ENCODE data around the gene STK32C.
A peak's percentile ranks its signal among the peaks of the same experiment; 100 is the strongest.

Gene STK32C

GRCh38 chr10:132176623-132177500 is 130.9 kb downstream of the STK32C start:
- Histone ChIP-seq H3K9ac (ENCODE audit: insufficient read length, low read depth) (no peak overlapping the region), H3K27me3 (ENCODE audit: insufficient read depth, insufficient read length) (peaks cover 22% of the 10 kb centered on the region), H3K4me3 (ENCODE audit: insufficient read length, low read depth) (no peak overlapping the region), H3K4me1 (ENCODE audit: insufficient read depth, insufficient read length) (peaks cover 6% of the 10 kb centered on the region), H3K36me3 (ENCODE audit: insufficient read depth, insufficient read length, low read length) (no peaks in the 10 kb centered on the region), H3K9me3 (ENCODE audit: insufficient read depth, low read length) (no peaks in the 10 kb centered on the region)
- TF ChIP-seq YY1 (IDR thresholded peaks at IDR 0.05; ENCODE audit: insufficient read depth, insufficient read length): no peak
- TF ChIP-seq ZNF274 (IDR thresholded peaks at IDR 0.05; ENCODE audit: low read depth, low read length): no peak
- TF ChIP-seq SUZ12 (IDR thresholded peaks at IDR 0.05; ENCODE audit: extremely low read depth, insufficient read depth, insufficient read length): no peak
- DNase-seq (ENCODE audit: low read depth, low spot score): no peak

- no peak for TF ChIP-seq ZNF274 (IDR thresholded peaks at IDR 0.05; ENCODE audit: low read depth, low read length)
- no peak for TF ChIP-seq SUZ12 (IDR thresholded peaks at IDR 0.05; ENCODE audit: extremely low read depth, insufficient read depth, insufficient read length)
- no peak for TF ChIP-seq YY1 (IDR thresholded peaks at IDR 0.05; ENCODE audit: insufficient read depth, insufficient read length)
- H3K4me3 ChIP-seq (ENCODE audit: insufficient read length, low read depth): peak overlapping the region; percentile 8
- peaks cover 22% of the 10 kb centered on the region for H3K27me3 ChIP-seq (ENCODE audit: insufficient read depth, insufficient read length)
- no peak for DNase-seq (ENCODE audit: low read depth, low spot score)
- peak overlapping the region; percentile 5 for H3K9ac ChIP-seq (ENCODE audit: insufficient read length, low read depth)
- no peaks in the 10 kb centered on the region for H3K36me3 ChIP-seq (ENCODE audit: insufficient read depth, insufficient read length, low read length)
- H3K9me3 ChIP-seq (ENCODE audit: insufficient read depth, low read length): no peaks in the 10 kb centered on the region
- peaks cover 6% of the 10 kb centered on the region for H3K4me1 ChIP-seq (ENCODE audit: insufficient read depth, insufficient read length)
These were observed 131.7 kb downstream of the STK32C start for GRCh38 chr10:132175907-132176581.

- no peaks in the 10 kb centered on the region for H3K36me3 ChIP-seq (ENCODE audit: insufficient read depth, insufficient read length, low read length)
- DNase-seq (ENCODE audit: low read depth, low spot score): no peak
- TF ChIP-seq ZNF274 (IDR thresholded peaks at IDR 0.05; ENCODE audit: low read depth, low read length) (no peak), YY1 (IDR thresholded peaks at IDR 0.05; ENCODE audit: insufficient read depth, insufficient read length) (no peak)
These were observed 132.3 kb downstream of the STK32C start for GRCh38 chr10:132175408-132175807.

GRCh38 chr10:132174237-132174636 is 133.5 kb downstream of the STK32C start:
- no peak for TF ChIP-seq YY1 (IDR thresholded peaks at IDR 0.05; ENCODE audit: insufficient read depth, insufficient read length)
- no peak for TF ChIP-seq ZNF274 (IDR thresholded peaks at IDR 0.05; ENCODE audit: low read depth, low read length)
- TF ChIP-seq SUZ12 (IDR thresholded peaks at IDR 0.05; ENCODE audit: extremely low read depth, insufficient read depth, insufficient read length): no peak
- DNase-seq (ENCODE audit: low read depth, low spot score): no peak
- no peak overlapping the region for H3K4me3 ChIP-seq (ENCODE audit: insufficient read length, low read depth)
- H3K4me1 ChIP-seq (ENCODE audit: insufficient read depth, insufficient read length): peaks cover 6% of the 10 kb centered on the region
- H3K9me3 ChIP-seq (ENCODE audit: insufficient read depth, low read length): no peaks in the 10 kb centered on the region
- no peaks in the 10 kb centered on the region for H3K36me3 ChIP-seq (ENCODE audit: insufficient read depth, insufficient read length, low read length)
- peaks cover 22% of the 10 kb centered on the region for H3K27me3 ChIP-seq (ENCODE audit: insufficient read depth, insufficient read length)
- no peak overlapping the region for H3K9ac ChIP-seq (ENCODE audit: insufficient read length, low read depth)

More at GRCh38 chr10:132175408-132175807, 132.3 kb downstream of the STK32C start:
- H3K4me3 ChIP-seq (ENCODE audit: insufficient read length, low read depth): no peak overlapping the region
- H3K4me1 ChIP-seq (ENCODE audit: insufficient read depth, insufficient read length): peaks cover 6% of the 10 kb centered on the region
- no peaks in the 10 kb centered on the region for H3K9me3 ChIP-seq (ENCODE audit: insufficient read depth, low read length)
- H3K27me3 ChIP-seq (ENCODE audit: insufficient read depth, insufficient read length): peaks cover 22% of the 10 kb centered on the region
- no peak overlapping the region for H3K9ac ChIP-seq (ENCODE audit: insufficient read length, low read depth)

GRCh38 chr10:132173185-132173584 is 134.6 kb downstream of the STK32C start:
- Histone ChIP-seq H3K9ac (ENCODE audit: insufficient read length, low read depth) (no peak overlapping the region), H3K4me3 (ENCODE audit: insufficient read length, low read depth) (no peak overlapping the region), H3K36me3 (ENCODE audit: insufficient read depth, insufficient read length, low read length) (no peaks in the 10 kb centered on the region), H3K4me1 (ENCODE audit: insufficient read depth, insufficient read length) (peaks cover 6% of the 10 kb centered on the region), H3K9me3 (ENCODE audit: insufficient read depth, low read length) (no peaks in the 10 kb centered on the region), H3K27me3 (ENCODE audit: insufficient read depth, insufficient read length) (peaks cover 22% of the 10 kb centered on the region)
- no peak for DNase-seq (ENCODE audit: low read depth, low spot score)
- no peak for TF ChIP-seq SUZ12 (IDR thresholded peaks at IDR 0.05; ENCODE audit: extremely low read depth, insufficient read depth, insufficient read length)

GRCh38 chr10:132172091-132173066 is 135.4 kb downstream of the STK32C start:
- H3K36me3 ChIP-seq (ENCODE audit: insufficient read depth, insufficient read length, low read length): no peaks in the 10 kb centered on the region
- H3K4me1 ChIP-seq (ENCODE audit: insufficient read depth, insufficient read length): peaks cover 6% of the 10 kb centered on the region
- DNase-seq (ENCODE audit: low read depth, low spot score): no peak
- peaks cover 16% of the 10 kb centered on the region for H3K27me3 ChIP-seq (ENCODE audit: insufficient read depth, insufficient read length)
- no peaks in the 10 kb centered on the region for H3K9me3 ChIP-seq (ENCODE audit: insufficient read depth, low read length)
- TF ChIP-seq ZNF274 (IDR thresholded peaks at IDR 0.05; ENCODE audit: low read depth, low read length) (no peak), YY1 (IDR thresholded peaks at IDR 0.05; ENCODE audit: insufficient read depth, insufficient read length) (no peak), SUZ12 (IDR thresholded peaks at IDR 0.05; ENCODE audit: extremely low read depth, insufficient read depth, insufficient read length) (no peak)
- no peak overlapping the region for H3K9ac ChIP-seq (ENCODE audit: insufficient read length, low read depth)
- no peak overlapping the region for H3K4me3 ChIP-seq (ENCODE audit: insufficient read length, low read depth)
